Ishikawa (cell line): ENCODE data around the gene TBXAS1.

Source experiments
- CEBPB ChIP-seq: IDR thresholded peaks from 2 replicates; pipeline ENCODE4 v1.6.1; 2012
- CREB1 ChIP-seq: IDR thresholded peaks from 2 replicates; pipeline ENCODE4 v1.6.1; 2012; ENCODE audit warnings: low read depth
- EGR1 ChIP-seq: IDR thresholded peaks from 2 replicates; pipeline ENCODE4 v1.6.1; 2012
- EP300 ChIP-seq: IDR thresholded peaks from 2 replicates; pipeline ENCODE4 v1.6.1; 2012; ENCODE audit warnings: borderline replicate concordance
- FOXM1 ChIP-seq: IDR thresholded peaks from 2 replicates; pipeline ENCODE4 v1.6.1; 2012; ENCODE audit warnings: low read depth, borderline replicate concordance
- NFIC ChIP-seq: IDR thresholded peaks from 2 replicates; pipeline ENCODE4 v1.6.1; 2012
- RAD21 ChIP-seq: IDR thresholded peaks from 2 replicates; pipeline ENCODE4 v1.6.1; 2012; ENCODE audit warnings: low read depth
- REST ChIP-seq: IDR thresholded peaks from 2 replicates; pipeline ENCODE4 v1.6.1; 2012; ENCODE audit warnings: low read depth, mild to moderate bottlenecking
- TAF1 ChIP-seq: IDR thresholded peaks from 2 replicates; pipeline ENCODE4 v1.6.1; 2012; ENCODE audit warnings: low read depth, mild to moderate bottlenecking
- TCF12 ChIP-seq: IDR thresholded peaks from 2 replicates; pipeline ENCODE4 v1.6.1; 2012; ENCODE audit warnings: low read depth
- TEAD4 ChIP-seq: IDR thresholded peaks from 2 replicates; pipeline ENCODE4 v1.6.1; 2012
- YY1 ChIP-seq: IDR thresholded peaks from 2 replicates; pipeline ENCODE4 v1.6.1; 2012; ENCODE audit warnings: low read depth
- ZBTB7A ChIP-seq: IDR thresholded peaks from 2 replicates; pipeline ENCODE4 v1.6.1; 2012; ENCODE audit warnings: low read depth
- TF ChIP-seq, protein P1 (sequence below): IDR thresholded peaks from 2 replicates; pipeline ENCODE4 v1.6.1; 2012
- TF ChIP-seq, protein P2 (sequence below): IDR thresholded peaks from 2 replicates; pipeline ENCODE4 v1.6.1; 2012

The TBXAS1 gene

DNA sequence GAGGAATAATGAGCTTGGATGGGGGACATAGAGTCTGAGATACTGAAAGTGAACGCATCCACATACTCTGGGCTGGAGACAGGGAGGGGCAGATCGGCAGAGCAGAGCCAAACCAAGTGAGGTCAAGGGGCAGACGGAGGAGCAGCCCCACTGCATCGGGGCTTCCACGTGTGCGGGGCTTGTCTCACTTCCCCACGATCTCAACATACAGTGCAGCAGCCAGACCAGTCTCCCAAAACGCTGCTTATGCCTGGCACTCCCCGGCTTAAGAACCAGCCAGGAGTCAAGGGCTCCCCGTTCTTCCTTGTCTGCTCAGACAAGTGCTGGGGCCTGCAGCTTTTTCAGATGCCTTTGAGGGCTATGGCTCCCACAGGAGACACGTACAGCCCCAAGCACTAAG lies 190.1 kb downstream of the TBXAS1 start:
- TF ChIP-seq REST (no peak), EP300 (no peak), ZBTB7A (no peak), TEAD4 (no peak), EGR1 (no peak), YY1 (no peak), CEBPB (no peak), TAF1 (no peak)
- TF ChIP-seq, protein P1, sequence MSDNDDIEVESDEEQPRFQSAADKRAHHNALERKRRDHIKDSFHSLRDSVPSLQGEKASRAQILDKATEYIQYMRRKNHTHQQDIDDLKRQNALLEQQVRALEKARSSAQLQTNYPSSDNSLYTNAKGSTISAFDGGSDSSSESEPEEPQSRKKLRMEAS: no peak
- TF ChIP-seq, protein P2, sequence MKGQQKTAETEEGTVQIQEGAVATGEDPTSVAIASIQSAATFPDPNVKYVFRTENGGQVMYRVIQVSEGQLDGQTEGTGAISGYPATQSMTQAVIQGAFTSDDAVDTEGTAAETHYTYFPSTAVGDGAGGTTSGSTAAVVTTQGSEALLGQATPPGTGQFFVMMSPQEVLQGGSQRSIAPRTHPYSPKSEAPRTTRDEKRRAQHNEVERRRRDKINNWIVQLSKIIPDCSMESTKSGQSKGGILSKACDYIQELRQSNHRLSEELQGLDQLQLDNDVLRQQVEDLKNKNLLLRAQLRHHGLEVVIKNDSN: no peak

- TF ChIP-seq YY1: no peak
- TF ChIP-seq EP300: no peak
- TF ChIP-seq, protein P1: no peak
- TF ChIP-seq ZBTB7A: no peak
- no peak for TF ChIP-seq TEAD4
- no peak for TF ChIP-seq TCF12
- TF ChIP-seq, protein P2: no peak
- TF ChIP-seq EGR1: no peak
- TF ChIP-seq FOXM1: no peak
- no peak for TF ChIP-seq CEBPB
- no peak for TF ChIP-seq CREB1
- TF ChIP-seq NFIC: no peak
Measured at GRCh38 chr7:140019606-140020005, 190.5 kb downstream of the TBXAS1 start.

DNA sequence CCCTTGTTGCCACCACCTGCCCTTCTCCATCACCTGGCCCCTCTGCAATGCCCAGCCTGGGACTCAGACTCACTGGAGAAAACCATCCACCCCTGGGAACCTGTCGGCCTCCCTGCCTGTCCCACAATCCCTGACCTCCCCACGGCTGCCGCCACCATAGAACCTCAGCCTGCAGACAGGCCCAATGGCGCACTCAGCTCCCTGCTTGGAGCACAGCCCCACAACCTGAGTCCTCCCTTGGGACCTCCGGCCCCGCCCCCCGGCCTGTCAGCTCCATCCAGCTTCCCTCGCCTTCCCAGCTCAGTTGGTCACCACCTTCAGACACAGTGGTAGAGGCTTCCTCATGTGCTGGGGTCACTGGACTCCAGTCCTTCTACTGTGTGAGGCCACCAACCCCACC lies 192.5 kb downstream of the TBXAS1 start:
- TF ChIP-seq CEBPB (no peak), NFIC (no peak), RAD21 (no peak), EP300 (no peak), CREB1 (no peak), EGR1 (no peak), FOXM1 (no peak), YY1 (no peak), TEAD4 (no peak), REST (no peak), TAF1 (no peak), TCF12 (no peak)
- TF ChIP-seq, protein P1: no peak
- TF ChIP-seq, protein P2: no peak

DNA sequence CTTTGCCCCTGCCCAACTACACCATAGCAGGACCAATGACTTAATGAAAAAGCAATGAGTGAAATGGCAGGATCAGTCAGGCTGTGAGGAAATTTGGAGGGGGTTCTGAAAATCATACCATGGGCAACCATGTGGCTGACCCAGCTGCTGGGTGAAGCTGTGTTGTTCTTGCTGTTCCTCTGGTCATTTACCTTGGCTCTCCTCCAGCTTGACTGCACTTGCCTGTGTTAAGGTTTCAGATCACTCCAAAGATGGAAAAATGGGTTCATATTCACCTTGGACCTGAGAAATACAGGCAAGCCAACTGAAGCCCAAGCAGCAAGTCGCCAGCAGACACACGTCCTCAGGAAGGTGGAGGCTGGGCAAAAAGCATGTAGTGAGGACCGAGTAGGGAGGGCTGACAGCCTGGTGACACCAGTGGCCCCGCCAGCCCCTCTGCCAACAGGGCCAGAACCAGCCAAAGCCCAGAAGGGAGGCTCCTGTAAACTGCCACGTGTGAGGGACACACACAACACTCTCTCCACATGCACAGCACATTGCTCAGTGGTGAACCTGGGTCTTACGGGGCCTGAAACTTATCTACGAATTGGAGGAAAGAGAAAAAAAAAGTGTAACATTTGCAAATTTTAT lies 193.6 kb downstream of the TBXAS1 start:
- TF ChIP-seq FOXM1: no peak
- TF ChIP-seq NFIC: no peak
- no peak for TF ChIP-seq TEAD4
- TF ChIP-seq TAF1: no peak
- TF ChIP-seq, protein P1: no peak
- TF ChIP-seq CREB1: no peak
- TF ChIP-seq EGR1: no peak
- no peak for TF ChIP-seq YY1
- no peak for TF ChIP-seq EP300
- TF ChIP-seq RAD21: no peak
- TF ChIP-seq CEBPB: no peak
- TF ChIP-seq, protein P2: no peak
- TF ChIP-seq TCF12: no peak
- TF ChIP-seq REST: no peak
